Esophagus muscularis mucosa (tissue), 4 donors: Measurements from ENCODE around the gene NDUFS3.

ENCODE experiments used
- EP300 ChIP-seq: sonication (generic); formaldehyde crosslinking; IDR thresholded peaks from one replicate; pipeline ENCODE4 v1.6.1; 2017; ENCODE audit warnings: antibody characterized with exemption
- POLR2A ChIP-seq: fragments of 450-650 bp; IDR thresholded peaks from one replicate; pipeline ENCODE4 v1.6.1; 2017; ENCODE audit warnings: antibody characterized with exemption, moderate library complexity, mild to moderate bottlenecking, low read depth
- POLR2AphosphoS5 ChIP-seq, 2 donors: sonication (generic); formaldehyde crosslinking; IDR thresholded peaks; one replicate each; pipeline ENCODE4 v1.6.1; 2017; ENCODE audit warnings: antibody characterized with exemption in 2 of 2
- TF ChIP-seq, protein P1 (sequence below), 3 experiments: fragments of 200-600 bp in 2 of 3; fragments of 450-650 bp in 1 of 3; sonication (generic) in 2 of 3; IDR thresholded peaks; one replicate each; pipeline ENCODE4 v1.5.1; 2017 to 2019; ENCODE audit warnings: antibody characterized with exemption in 3 of 3, mild to moderate bottlenecking in 2 of 3, moderate library complexity in 1 of 3

DNA sequence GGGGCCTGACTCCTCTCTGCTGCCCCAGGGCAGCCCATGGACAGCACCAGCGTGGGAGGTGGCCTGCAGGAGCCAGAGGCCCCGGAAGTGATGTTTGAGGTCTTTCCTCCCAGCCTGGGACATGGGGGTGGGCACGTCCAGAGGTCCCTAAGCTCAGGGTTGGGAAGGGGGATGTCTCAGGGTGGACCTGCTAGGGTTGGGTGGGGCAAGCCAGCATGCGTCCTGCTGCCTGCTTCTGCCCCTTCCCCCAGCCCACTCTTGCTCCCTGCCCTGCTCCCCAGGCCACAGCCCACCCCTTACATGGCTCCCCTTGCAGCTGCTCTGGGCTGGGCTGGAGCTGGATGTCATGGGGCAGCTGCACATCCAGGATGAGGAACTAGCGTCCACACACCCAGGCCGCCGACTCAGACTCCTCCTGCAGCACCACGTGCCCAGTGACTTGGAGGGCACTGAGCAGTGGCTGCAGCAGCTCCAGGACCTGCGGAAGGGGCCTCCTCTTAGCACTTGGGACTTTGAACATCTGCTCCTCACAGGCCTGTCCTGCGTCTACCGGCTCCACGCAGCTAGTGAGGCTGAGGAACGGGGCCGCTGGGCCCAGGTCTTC is 9.0 kb downstream of the NDUFS3 start:
- TF ChIP-seq POLR2AphosphoS5 (IDR thresholded peaks at IDR 0.05) (no peak), EP300 (no peak), POLR2A (no peak)
- TF ChIP-seq, protein P1, sequence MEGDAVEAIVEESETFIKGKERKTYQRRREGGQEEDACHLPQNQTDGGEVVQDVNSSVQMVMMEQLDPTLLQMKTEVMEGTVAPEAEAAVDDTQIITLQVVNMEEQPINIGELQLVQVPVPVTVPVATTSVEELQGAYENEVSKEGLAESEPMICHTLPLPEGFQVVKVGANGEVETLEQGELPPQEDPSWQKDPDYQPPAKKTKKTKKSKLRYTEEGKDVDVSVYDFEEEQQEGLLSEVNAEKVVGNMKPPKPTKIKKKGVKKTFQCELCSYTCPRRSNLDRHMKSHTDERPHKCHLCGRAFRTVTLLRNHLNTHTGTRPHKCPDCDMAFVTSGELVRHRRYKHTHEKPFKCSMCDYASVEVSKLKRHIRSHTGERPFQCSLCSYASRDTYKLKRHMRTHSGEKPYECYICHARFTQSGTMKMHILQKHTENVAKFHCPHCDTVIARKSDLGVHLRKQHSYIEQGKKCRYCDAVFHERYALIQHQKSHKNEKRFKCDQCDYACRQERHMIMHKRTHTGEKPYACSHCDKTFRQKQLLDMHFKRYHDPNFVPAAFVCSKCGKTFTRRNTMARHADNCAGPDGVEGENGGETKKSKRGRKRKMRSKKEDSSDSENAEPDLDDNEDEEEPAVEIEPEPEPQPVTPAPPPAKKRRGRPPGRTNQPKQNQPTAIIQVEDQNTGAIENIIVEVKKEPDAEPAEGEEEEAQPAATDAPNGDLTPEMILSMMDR (IDR thresholded peaks at IDR 0.05), result no peak
